CD4-positive, alpha-beta T cell treated with Interleukin-15 for 1 hour (primary cell): ENCODE measurements around the gene IRX4.

Experiments used
- DNase-seq: peaks from one replicate; pipeline ENCODE4 v3.0.0-alpha.2; 2020

The IRX4 gene

GRCh38 chr5:1835431-1835830, 47.3 kb downstream of the IRX4 start:
- no peak for DNase-seq

DNA sequence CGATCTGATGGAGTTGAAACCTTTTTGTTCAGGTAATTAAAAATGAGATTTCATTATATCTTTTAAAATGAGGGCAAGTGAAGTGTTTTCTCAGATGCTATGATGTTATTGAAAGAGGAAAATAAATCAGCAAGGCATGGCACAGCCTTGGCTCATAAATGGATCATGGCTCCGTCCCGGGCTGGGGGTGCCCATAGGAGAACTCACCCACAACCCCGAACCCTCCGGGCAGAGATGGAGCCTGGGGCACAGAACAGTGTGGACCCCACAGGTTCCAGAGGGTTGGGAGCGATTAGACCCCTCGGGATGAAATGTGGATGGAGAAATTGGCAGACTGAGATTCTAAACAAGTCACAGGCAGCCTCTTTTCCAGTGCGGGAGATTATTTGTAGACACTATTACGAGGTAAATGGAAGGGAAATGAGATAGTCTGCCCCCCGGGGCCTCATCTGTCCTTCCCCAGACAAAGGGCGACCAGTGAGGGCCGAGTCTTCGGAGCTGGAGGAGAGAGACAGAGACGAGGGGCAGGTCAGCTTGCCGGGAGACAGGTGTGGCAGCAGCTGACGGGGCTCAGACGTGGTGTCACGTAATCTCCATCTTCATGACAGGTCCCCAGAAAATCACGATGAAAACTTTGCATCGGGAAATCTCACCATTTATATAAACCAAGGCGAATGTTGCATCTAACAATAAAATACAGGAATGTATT, 47.9 kb downstream of the IRX4 start:
- no peak for DNase-seq

DNA sequence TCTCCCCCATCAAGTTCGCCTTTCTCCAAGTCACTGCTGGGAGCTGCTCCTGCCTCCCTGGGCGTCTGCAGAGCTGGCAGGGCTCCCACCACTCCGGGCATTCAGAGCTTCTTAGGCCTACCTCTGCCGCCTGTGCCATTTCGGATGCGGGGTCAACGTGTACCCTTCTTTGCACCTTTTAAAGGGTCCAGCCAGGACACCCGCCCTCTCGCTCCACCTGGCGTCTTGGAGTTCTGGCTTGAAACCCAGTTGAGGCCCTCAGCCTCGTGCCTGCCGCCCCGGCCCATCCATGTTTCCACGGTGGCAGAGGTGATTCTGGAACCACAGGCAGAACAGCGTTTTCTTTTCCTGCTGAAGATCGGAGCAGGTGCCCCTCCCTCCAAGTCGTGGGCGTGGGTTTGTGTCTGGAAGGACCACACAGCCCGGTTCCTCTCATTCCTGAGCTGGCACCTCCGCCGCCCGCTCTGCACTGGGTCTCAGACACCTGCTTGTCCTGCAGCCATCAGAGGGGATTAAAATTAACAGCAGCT, 48.6 kb downstream of the IRX4 start:
- DNase-seq: no peak

DNA sequence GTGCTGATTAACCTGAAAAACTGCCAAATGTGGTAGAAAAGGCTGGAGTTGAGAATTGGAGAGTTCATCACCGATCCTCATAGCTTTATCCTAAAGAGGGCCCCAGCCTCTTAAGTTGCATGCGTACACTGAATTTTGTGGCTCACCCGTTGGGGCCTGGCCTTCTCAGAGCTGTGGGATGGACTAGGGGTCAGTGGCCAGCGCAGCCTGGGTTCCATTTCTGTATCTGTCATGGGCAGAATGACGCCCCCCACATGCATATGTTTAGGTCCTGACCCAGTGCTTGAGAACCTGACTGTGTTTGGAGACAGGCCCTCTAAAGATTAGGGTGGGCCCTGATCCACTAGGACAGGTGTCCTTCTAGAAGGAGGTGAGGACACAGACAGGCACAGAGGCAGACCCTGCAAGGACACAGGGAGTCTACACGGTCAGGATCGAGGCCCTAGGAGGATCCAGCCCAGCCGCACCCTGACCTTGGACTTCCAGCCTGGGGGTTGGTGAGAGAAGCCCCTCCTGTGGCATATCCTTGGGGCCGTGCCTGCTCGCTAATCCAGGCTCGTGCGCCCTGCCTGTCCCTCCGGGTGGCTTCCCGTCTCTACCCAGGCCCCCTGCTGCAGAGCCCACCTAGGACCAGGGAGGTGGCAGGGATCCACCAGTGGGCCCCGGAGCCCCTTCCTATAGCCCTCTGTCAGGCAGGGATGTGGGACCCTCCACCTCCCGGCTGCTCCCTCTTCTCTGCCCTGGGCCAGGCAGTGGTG, 49.3 kb downstream of the IRX4 start:
- no peak for DNase-seq

DNA sequence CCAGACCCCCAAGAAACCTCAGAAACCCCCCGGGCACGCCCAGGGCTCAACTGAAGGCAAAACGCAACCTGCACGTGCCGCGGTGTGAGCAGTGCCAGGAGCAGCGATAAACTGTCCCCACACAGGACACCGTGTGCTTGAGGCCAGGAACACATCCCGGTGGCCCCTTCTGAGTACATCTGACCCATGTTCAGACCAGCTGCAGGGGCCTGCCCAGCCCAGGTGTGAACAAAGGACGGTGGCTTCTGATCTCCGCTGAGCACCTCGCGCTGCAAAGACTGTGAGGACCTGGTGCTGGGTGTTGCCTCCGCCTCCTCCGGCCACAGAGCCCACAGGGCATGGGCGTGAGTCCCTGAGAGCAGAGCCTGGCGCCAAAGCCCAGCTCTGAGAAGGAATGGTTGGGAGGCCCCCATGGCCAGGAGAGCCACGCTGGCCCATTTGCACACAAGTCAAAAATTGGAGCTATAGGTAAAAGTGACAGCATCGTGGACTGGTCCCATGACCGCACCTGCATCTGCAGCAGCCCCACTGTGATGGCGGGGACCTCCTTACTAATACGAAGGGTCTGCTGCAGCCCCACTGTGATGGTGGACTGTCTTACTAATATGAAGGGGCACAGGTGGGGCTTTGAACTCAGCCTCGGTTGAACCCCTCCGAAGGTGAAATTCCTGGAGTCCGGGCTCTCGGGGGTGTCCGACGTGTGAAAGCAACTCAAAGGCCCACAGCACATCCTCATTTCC, 50.0 kb downstream of the IRX4 start:
- DNase-seq: no peak

- DNase-seq: no peak
Observed at GRCh38 chr5:1831677-1832313, 50.9 kb downstream of the IRX4 start.

GRCh38 chr5:1831257-1831656, 51.5 kb downstream of the IRX4 start:
- no peak for DNase-seq

DNA sequence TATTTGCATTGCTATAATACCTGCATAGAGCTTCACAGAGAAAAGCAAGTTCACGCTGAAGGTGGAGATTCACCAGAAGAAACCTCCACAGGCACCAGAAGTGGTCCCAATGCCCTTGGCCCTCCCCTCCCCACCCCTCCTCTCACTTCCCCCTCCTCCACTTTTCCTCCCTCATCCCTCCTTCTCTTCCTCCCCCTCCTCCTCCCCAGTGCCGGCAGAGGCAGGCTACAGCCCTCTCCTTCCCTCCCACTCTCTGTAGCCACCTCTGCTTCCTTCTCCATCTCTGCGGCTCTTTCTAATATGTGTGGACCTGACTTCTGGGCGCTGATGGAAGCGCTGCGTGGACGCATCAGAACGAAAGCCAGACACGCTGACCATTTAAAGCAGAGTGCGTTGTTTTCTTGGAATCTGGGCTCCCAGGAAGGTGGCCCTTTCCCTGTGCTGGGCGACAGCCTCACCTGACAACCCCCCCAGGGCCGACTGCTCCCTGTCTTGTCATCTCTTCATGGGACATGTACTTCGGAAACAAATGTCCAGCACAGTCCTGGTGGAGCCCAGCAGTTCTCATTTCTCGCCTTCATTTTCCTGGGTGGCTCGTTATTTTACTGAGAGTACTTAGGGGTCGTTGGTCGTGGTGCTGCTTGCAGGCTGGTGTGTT, 52.0 kb downstream of the IRX4 start:
- DNase-seq: no peak

DNA sequence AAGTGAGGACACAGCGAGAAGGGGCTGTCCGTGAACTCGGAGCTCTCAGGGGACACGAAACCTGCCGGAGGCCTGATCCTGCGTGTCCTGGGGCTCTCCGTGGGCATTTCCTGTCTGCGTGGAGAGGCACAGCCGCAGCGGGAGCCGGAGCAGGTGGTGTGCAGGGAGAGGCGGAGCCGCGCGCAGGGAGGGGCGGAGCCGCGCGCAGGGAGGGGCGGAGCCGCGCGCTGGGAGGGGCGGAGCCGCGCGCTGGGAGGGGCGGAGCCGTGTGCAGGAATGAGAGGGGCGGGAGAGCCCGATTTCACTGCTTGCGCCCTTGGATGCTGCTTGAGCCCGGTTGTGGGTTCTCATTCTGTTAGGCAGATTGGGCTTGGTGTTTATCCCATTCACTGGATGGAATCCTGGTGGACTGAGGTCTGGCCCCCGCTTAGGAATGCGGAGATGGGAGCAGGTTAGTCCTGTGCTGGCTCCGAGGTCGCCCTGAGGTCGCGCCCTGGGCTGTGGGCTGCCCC, 54.8 kb downstream of the IRX4 start:
- DNase-seq: no peak
